ENCODE measurements around the gene EPHB1.
"Not testable (repeated sequence)": the region's sequence is repeated elsewhere in the genome, so short reads cannot be mapped to it uniquely, and the experiment has no call there.

Gene EPHB1

DNA sequence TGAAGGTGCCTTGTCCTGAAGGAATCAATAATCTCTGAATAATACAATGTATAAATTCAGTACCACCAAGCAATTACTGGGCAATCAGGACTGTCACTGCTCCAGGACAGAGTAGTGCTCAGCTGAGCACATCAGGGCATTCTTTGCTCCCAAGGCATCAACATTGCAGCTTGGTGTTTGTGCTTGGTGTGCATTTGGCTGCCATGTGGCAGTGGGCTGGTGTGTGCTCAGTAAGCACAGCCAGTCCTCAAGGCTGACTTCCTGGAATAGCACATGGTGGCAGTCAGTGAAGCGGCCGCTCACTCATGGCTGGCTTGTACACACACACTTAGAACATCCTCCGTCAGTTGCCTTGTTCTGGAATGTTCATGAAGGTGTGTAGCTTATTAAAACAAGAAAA is 217.0 kb downstream of the EPHB1 start:
- no peak for DNase-seq

- no peak for DNase-seq
Observed at GRCh38 chr3:135013206-135013605, 218.1 kb downstream of the EPHB1 start.

DNA sequence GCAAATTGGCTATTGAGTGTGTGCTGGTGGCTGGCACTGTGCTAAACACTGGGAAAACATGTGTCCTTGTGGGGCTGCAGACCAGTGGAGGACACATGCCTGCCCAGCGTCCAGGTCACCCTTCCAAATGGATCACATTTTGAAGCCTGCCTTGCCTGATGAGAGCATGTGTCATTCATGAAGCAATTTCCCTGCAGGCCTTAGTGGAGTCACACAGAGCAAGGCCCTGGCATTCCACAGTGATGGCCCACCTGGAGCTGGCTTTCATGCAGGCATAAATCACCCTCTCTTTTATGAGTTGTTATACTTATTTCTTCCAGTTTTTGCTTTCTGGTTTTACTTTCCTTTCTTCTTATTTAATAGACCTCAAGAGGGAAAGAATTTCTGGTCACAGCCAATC is 219.5 kb downstream of the EPHB1 start:
- no peak for DNase-seq

DNA sequence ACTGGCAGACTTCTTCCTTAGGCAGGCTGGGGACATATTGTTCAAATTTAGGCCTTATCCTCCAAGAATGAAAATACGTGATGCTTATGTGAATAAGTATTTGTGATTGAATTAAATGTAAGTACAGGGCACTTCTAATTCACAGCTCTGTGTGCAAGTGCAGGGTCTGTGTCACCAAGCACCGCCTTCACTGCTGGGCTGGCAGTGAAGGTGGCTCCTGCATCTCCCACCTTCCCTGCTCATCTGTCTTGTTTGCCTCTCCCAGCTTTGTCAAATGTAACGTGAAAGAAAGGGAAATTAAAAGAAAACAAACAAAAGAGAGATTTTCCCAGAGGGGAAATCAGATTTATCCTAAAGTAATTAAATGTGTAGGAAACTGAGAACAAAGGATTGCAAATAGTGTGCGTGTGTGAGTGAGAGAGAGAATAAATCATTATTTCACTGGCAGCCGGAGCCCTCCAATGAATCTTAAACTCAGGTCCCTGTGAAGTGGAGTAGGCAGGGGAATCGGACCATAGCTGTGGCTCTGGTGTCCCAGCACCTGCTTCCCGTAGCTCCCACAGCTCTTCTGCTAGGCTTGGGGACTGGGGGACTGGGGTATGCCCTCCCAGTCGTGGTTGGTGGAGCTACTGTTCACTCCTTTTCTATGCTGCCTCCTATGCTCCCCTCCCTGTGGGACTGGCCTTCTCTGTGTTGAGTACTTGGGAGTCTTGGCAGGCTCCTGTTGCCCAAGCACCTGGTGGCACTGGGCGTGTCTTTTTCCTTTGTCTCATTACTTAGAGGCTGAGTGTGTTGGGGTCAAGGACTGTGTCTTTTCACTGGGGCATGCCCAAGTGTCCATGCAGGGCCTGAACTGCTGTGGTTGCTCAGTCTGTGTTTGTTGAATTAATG is 222.2 kb downstream of the EPHB1 start:
- no peak for DNase-seq

DNA sequence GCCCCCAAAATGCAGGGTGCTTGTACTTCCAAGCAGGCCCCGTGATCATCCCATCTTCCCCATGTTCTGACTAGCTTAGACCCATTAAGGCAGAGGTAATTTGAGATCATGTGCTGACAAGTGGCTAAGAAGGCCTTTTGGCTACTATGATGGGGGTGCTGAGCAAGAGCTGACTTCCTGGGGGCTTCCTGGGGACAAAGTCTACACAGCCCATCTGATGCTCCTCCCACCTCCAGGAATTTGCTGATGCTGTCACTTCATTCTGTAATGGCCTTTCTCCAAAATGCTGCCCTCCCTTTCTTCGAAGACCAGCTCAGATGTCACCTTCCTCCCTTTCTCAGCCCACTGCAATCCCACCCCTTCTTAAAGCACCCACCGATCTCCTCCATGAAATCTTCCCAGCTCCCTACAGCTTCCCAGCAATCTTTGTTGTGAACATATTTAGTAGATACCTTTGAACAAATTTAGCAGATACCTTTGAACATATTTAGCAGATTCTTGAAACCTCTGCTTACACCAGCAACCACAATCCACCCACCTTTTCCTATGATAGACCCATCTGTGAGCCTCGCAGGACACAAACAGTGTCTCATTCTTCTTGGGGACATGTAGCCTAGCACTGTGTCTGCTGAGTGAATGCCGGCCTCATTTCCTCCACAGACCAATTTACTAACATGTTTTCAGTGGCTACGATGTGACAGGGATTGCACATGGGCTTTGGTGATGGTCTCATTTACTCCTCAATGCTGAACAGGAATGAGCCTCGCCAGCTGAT is 223.3 kb downstream of the EPHB1 start:
- DNase-seq = no peak

DNA sequence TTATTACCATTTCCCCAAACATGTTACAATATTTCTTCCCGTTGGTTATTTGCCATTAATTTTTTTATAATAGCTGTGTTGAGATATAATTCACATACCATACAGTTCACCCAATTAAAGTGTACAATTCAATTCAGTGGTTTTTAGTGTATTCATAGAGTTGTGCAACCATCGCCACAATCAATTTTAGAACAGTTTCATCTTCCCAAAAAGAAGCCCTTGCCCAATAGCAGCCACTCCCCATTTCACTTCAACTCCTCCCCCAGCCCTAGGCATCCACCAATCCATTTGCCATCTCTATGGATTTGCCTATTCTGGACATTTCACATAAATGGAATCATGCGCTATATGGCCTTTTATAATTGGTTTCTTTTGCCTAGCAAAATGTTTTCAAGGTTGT is 225.1 kb downstream of the EPHB1 start:
- no peak for DNase-seq

DNA sequence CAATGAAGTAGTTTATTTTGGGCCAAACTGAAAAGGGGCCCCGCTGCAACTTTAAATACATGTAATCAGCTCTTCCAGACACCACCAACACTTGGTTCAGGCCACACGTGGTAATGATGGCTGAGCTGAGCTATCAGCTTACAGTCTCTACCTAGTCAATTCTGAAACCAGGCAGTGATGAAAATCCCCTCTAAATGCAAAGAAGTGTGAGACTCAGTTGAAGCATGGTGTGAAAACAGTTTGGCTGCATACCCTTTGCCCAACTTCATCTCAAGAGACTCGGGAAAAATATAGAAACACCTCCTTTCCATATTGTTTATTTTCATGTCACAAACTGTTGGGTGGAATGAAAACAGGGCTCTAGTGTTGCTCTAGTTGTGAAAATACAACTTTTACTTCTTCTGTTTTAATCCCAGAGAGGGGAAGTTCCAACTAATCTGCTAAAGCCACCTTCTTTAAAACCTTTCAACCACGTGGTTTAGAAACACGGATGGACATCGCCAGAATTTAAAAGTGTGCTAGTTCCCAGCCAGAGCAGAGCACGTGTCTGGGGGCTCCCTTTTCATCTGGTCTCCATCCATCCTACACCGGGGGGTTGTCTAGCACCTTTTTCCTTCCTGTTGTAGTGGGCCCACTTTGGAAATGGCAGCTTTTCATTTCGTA is 229.1 kb downstream of the EPHB1 start:
- no peak for DNase-seq

DNA sequence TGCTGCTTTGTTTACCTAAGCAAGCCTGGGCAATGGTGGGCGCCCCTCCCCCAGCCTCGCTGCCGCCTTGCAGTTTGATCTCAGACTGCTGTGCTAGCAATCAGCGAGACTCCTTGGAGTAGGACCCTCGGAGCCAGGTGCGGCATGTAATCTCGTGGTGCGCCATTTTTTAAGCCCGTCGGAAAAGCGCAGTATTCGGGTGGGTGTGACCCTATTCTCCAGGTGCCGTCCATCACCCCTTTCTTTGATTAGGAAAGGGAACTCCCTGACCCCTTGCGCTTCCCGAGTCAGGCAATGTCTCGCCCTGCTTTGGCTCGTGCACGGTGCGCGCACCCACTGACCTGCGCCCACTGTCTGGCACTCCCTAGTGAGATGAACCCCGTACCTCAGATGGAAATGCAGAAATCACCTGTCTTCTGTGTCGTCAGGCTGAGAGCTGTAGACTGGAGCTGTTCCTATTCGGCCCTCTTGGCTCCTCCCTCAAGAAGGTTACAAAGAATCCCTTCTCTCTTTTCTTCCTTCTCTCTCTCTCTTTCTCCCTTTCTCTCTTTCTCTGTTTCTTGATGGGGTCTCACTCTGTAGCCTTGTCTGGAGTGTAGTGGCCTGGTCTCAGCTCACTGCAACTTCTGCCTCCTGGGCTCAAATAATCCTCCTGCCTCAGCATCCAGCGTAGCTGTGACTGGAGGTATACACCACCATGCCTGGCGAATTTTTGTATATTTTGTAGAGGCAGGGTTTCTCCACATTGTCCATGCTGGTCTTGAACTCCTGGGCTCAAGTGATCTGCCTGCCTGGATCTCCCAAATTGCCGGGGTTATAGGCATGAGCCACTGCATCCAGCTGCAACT is 235.9 kb downstream of the EPHB1 start:
- not testable (repeated sequence) for DNase-seq

GRCh38 chr3:135033737-135034136 is 238.7 kb downstream of the EPHB1 start:
- no peak for DNase-seq

DNA sequence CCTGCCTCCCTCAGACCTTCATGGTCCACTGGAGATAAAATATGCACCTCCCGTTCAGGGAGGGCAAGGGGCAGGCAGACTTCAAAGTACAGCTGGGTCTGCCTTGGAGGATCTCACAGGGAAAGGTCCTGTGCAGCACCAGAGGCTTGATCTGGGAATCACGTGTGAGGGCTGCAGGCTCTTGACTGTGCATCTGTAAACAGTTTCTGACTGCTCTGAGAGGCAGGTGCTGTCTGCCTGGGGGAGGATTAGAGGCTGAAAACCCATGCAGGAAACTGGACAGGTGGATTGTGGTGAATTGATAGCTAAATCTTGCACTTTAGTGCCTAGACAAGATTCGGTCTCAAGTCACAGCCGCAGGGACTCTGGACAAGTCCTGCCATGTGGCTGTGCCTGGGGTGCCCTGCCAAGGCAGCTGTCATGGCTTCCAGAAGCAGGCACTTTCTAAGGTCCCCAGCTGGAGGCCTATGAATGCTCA is 239.3 kb downstream of the EPHB1 start:
- no peak for DNase-seq

DNA sequence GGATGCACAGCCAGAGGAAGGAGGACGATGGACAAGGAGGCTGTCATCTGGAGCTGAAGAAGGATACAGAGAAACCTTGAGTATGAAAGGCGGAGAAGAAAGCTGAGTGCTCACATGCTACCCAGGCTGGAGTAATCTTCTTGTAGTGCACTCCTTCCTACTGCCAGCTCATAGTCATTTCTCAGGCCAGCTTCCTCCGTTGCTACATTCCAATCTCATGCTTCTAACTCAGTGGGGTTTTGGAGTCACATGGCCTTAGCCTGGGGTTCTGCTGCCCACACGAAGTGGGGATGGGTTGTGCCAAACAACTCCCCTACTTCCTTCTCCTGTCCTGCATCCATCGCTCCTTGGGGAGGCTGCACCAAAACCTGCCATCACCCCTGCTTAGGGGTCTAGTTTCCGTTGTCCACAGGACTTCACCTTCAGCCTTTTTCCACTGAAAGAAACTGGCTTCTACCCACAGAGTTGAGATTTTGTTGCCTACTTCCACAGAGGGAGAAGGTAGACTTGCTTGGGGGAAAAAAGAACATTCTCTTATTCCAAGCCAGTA is 239.9 kb downstream of the EPHB1 start:
- no peak for DNase-seq

- no peak for DNase-seq
Observed at GRCh38 chr3:135038186-135038585, 243.1 kb downstream of the EPHB1 start.

DNA sequence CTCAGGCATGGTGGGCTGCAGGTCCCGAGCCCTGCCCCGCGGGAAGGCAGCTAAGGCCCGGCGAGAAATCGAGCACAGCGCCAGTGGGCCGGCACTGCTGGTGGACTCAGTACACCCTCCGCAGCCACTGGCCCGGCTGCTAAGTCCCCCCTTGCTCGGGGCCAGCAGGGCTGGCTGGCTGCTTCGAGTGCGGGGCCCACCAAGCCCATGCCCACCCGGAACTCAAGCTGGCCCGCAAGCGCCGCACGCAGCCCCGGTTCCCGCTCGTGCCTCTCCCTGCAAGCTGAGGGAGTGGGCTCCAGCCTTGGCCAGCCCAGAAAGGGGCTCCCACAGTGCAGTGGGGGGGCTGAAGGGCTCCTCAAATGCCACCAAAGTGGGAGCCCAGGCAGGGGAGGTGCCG is 244.5 kb downstream of the EPHB1 start:
- not testable (repeated sequence) for DNase-seq

DNA sequence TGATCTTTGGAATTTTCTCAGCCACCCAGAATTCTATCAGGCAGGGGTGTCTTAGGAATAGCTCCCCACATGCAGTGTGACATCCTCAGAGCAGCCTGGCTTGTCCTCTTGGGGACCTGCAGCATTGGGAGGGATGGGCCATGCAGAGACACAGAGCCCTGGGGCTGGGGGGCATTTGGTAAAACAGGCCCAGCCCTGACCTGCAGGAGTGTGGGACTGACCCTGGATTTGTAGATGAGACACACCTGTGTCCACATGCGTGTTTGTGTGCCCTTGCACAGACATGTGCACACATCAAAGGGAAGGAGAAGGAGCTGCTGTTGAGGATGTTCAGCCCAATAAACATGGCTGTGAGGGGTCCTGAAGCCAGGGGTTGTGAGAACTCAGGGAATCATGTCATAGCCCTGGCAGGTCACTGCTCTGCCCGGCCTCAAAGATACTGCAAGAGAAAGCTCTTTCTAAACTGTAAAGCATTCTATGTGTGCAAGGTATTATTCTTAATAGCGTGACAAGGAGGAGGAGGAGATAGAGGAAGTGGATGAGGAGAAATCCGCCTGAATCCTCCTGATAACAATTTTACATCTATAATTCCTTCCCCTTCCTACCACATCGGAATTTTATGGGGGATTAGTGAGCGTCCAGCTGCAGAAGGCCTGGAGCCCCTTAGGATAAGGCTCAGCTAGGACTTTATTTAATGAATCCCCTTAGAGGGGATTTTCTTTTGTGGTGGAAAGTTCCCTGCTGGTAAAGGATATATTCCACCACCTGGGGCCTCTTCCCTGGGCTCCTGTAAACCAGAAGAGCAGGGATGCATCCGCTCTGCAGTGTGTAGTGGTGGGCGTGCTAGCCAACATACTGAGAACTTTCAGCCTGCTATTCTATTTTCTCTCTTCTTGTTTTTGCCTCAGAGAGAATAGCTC is 245.5 kb downstream of the EPHB1 start:
- no peak for DNase-seq

DNA sequence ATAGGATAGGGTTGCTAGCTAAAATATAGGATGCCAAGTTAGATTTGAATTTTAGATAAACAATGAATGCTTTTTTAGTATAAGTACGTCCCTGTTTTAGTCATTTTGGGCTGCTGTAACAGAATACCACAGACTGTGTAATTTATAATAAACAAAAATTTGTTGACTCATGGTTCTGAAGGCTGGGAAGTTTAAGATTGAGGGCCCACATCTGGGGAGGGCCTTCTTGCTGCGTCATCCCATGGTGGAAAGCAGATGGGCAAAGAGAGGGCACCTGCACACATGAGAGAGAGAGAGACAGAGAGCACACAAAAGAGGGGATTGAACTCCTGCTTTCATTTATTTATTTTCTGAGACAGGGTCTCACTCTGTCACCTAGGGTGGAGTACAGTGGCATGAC is 246.5 kb downstream of the EPHB1 start:
- no peak for DNase-seq

GRCh38 chr3:135047061-135047460 is 252.0 kb downstream of the EPHB1 start:
- no peak for DNase-seq

- DNase-seq = no peak
Observed at GRCh38 chr3:135050536-135050935, 255.5 kb downstream of the EPHB1 start.

GRCh38 chr3:135051409-135051973 is 256.4 kb downstream of the EPHB1 start:
- DNase-seq = no peak

- DNase-seq = no peak
Observed at GRCh38 chr3:135055449-135055848, 260.4 kb downstream of the EPHB1 start.

DNA sequence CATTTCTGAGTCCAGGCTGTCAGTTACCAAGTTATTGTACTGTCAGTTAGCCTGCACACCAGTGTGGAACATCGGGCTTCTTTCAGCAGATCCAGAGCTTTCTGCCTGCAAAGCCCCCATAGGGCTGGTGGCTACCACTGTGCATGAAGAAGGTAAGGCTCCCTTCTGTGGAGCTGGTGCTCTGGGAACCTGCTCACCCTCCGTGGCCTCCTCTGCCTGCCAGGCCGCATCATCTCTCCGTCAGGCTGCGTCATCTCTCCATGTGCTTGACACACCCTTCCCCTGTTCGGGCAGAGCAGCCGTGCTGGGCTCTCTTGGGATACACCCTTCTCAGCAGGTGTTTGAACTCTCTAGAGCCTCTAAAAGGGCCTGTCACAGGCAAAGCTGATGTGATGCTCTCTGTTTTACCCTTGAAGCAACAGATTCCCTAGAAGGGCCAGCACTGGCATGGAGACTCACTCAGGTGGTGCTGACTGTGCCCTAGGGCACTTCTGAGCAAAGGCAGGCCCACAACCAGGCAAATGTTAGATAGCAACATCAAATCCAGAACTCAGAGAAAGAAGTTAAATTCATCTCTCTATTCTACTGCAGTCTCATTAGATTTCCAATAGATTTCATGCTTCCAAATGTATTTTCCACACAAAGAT is 261.1 kb downstream of the EPHB1 start:
- DNase-seq = no peak

Data from effector CD4-positive, alpha-beta T cell (primary cell).